Measurements from ENCODE around the gene NGLY1.

DNA sequence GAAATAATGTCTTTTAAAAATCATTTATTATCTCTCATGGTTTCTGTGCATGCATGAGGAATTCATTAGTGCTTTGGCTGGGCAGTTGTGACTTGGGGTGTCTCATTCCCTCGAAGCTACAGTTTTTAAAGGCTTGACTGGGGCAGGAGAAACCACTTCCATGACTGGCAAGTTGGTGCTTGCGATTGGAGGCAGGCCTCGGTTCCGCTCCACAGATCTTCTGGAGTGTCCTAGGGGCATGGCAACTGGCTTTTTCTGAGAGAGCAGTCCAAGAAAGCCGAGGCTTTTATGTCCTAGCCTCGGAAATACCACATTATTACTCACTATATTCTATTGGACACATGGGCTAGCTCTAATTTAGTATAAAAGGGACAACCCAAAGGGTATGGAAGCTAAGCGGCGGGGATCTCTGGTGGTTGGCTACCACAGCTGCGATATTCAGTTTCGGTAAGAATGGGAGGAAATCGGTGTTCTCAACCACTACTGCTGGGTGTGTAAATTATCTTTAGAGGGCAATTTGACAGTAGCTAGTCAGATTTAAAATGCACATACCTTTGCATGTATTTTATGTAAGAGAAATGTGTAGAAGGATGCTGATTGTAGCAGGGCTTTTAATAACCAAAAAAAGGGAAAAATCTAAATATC lies 69.8 kb downstream of the NGLY1 start:
- TF ChIP-seq SUZ12 (IDR thresholded peaks at IDR 0.05; ENCODE audit: extremely low read depth, insufficient read depth, insufficient read length), result no peak
- TF ChIP-seq ZNF274 (IDR thresholded peaks at IDR 0.05; ENCODE audit: low read depth, low read length), result no peak
- TF ChIP-seq YY1 (IDR thresholded peaks at IDR 0.05; ENCODE audit: insufficient read depth, insufficient read length), result no peak

Measured in NT2/D1 (cell line).